GM21825 (cell line): Measurements from ENCODE around the gene ZFP92.
"Not testable (repeated sequence)": the region's sequence is repeated elsewhere in the genome, so short reads cannot be mapped to it uniquely, and the experiment has no call there.

Source experiments
- ATAC-seq: cut with Tn5 transposase; IDR thresholded peaks from one replicate; pipeline ENCODE4 v1.9.1; 2021; ENCODE audit warnings: mild to moderate bottlenecking, moderate library complexity; ENCODE audit not compliant: unreplicated experiment

Gene ZFP92

DNA sequence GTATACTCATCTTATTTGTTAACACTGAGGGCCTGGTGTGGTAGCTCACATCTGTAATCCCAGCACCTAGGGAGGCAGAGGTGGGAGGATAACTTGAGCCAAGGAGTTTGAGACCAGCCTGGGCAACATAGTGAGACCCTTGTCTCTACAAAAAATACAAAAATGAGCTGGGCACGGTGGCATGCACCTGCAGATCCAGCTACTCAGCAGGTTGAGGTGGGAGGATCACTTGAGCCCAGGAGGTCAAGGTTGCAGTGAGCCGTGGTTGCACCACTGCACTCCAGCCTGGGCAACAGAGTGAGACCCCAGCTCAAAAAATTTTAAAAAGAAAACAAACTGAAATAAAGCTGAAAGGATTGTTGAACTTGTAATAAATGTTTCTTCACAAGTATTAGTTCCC, 26.3 kb upstream of the ZFP92 start:
- not testable (repeated sequence) for ATAC-seq

DNA sequence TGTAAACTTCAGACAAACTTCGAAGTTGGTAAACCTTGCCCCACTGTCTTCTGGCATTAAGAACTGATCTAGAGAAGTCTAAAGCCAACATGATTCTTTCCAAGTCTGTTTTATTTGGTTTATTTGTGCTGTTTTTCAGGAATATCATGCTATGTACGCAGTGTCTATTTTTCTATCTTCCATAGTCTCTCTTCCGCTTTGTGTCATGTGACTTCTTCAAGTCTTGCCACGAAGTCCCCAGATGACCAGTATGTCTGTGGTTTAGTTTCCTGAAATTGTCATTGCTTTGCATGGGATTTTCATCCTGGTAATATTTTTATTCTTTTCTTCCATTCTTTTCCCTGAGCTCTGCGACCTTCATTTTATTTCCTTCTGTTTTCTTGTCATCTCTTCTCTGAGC, 25.2 kb upstream of the ZFP92 start:
- no peak for ATAC-seq

GRCh38 chrX:153387345-153387744, 23.9 kb upstream of the ZFP92 start:
- ATAC-seq = no peak

- ATAC-seq = no peak
Observed at GRCh38 chrX:153387987-153388721, 23.1 kb upstream of the ZFP92 start.

DNA sequence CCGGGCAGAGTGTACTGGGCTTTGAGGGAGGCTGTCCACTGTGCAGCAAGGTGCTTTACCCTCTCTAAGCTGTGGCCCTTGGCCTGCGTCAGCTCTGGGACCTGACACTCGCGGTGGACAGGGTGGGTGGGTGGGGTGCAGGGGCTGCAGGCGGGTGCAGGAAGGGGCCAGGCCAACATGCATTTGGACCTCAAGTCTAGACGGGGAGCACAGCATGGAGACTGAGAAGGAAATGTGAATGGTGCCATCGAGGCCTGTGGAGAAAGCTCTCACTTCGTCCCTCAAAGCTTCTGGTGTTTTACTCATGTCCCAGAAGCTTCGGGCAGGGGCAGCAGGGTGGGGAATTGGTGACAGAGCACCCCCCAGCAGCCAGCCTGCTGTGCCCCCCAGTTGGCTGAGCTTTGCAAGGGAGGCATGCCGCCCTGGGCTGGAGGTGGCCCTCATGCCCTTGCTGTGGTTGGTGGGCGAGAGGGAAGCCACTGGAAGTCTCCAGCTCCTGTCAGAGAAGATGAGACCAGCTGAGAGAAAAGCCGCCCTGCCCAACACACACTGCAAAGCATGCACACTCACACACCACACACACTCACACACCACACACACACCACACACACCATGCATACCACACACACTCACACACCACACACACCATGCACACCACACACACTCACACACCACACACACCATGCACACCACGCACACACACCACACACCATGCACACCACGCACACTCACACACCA, 22.4 kb upstream of the ZFP92 start:
- no peak for ATAC-seq

- ATAC-seq = not testable (repeated sequence)
Observed at GRCh38 chrX:153389460-153389768, 21.9 kb upstream of the ZFP92 start.

DNA sequence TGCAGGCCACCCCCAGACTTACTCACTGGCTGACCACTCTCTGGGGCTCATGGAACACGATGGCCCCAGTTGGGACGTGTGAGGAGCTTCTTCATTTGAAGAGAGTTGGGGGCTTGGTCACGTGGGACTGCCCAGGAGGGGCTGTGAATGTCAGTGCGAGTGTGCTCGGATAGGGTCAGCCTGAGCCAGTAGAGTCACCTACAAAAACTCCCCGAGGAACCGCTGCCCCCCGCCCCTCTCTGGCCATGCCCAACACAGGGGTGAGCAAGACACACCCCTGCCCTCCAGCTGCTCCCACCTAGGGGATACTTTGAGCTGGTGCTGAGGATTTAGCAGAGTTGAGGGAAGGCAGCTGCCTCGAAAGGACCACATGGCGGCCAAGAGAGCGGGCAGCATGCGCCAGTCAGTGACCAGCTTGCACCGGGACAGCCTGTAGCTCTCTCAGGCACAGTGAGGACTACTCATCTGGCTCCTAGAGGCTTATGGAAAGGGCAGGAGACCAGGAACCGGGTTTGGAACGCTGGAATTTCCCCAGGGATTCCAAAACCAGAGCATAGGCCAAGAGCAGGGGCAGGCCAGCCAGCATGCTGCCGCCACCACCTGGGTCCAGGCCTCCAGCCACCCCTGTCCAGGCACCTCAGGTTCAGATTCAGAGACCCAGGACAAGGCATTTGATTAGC, 18.5 kb upstream of the ZFP92 start:
- ATAC-seq = no peak

GRCh38 chrX:153394612-153395011, 16.7 kb upstream of the ZFP92 start:
- no peak for ATAC-seq

DNA sequence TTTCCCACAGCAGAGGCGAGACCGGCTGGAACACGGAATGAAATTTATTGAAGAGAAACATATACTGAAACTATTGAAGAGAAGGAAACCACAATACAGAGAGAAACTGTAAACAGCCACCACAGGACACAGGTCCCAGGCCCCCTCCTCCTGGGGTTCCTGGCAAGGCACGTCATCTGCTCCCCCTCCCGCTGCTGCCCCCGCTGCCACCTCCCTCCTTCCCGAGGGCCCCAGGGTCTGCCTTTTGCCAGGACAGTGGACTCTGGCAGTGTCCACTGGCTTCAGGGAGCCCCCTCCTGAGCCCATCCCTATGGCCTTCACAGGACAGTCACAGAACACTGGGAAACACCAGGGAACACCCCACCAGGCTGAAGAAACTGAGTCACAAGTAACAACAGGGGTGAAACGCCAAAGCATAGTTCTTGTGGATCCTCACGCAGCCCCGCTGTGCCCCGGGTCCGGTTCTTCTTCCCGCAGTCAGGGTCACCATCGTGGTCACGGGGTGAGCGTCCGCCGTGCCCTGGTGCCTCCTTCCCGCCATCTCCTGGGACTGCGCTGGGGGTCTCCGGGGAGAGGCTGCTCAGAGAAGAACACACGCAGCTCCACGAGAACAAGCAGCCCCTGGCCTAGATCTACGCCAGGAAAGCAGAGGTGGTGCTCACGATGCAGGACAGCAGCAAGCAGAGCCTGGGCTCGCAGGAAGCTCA, 15.5 kb upstream of the ZFP92 start:
- no peak for ATAC-seq

GRCh38 chrX:153396320-153397195, 14.7 kb upstream of the ZFP92 start:
- ATAC-seq = no peak

DNA sequence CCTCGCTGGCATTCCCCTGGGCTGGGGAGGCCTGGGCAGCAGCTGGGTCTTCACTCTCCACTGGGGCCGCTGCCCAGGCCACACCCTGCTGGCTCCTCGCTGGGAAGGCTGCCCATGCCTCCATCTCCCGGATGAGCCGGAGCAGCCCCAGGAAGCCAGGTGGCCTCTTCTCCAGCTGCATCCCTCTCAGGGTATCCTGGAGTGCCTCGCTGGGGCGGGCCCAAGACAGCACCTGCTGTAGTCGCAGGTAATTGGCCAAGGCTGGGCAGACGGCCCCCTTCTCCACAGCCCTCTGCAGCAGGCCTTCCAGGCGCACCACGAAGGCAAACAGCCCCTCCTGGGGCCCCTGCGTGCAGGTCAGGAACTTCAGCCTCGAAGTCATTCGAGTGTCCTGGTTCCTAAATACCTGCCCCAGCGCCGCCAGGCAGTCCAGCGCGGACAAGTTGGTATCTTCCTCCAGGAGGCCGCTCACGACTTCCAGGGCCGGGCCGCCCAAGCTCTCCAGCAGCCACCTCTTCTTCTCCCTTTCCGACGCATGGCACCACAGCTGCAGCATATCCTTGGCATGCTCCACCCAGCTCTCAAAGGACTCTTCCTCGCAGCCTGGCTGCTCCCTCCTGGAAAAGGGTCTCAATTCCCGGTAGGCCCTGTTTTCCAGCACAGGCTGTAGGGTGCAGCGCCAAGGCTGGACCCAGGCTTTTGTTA, 13.9 kb upstream of the ZFP92 start:
- no peak for ATAC-seq

GRCh38 chrX:153398275-153398960, 12.9 kb upstream of the ZFP92 start:
- ATAC-seq = no peak

DNA sequence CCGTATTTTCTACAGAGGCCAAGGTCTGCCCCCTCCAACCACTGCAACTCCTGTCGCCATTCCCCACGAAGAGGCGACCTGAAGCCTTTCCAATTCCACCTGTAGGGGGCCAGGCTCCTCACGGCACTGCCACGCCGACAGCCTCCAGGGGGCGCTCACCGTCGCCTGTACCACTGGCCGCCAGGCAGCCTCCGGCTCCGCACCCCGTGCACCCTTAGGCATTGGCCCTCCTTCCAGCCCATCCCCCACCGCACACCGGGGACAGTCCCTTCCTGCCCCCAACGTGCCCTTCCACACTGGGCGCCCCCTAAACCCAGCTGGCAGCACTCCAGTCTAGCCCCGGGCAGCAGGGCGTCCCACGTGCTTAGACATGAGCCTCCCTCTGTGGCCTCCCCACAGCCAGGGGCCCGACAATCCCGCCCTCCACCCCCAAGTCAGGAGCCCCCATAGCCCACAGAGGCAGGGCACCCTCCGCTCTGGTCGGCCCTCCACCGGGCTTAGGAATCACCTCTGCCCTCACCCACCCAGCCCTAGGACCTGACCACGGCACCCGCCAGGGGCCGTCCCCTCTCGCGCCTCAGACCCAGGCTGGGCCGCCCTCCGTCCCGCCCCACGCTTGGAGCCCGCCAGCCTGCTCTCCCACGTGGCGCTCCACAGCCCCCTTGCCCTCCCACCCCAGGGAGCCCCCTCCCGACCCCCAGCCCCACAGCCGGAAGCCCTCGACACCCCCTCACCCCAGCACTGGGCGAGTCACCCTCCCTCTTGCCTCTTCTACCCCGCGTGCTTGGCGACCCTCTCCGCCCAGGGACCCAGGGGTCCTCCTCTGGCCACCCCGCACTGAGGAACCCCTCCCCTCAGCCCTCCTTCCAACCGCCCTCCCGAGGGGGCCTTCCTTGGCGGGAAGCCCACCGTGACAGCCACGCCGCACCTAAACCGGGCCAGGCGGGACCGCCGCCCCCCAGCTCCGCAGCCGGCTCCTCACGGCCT, 10.8 kb upstream of the ZFP92 start:
- ATAC-seq = no peak

DNA sequence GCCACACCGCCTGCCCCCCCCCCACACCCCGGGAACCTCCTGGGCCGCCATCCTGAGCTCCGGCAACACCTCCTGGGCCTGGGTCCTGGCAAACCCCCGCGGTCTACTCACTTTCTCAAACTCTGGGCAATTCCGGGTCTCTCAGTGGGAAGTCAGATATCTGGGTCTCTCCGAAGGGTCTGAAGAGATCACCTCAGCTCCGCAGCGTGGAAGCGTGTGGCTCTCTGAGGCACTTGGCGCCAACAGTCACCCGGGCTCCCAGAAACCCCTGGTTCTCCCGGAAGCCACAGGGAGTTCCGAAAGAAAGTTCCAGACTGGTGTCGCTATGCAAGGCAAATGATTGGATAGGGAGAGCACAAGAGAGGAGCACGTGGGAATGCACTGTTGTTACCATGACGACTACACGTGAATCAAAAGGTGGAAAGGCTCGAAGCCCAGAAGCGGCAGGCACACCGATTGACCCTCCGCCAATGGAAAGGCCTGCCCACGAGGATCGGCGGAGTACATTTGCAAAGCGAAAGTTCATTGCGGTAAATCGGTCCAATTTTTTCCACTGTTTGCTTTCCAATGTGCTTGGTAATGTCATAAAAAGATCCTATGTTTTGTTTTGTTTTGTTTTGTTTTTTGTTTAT, 10.0 kb upstream of the ZFP92 start, which contains the start of gene PNMA6E:
Gene PNMA6E, minus strand, starts transcription at position 218 of the 632 bp plus-strand sequence. CDS start 2,501 bp downstream, outside the sequence.
- ATAC-seq = no peak

- not testable (repeated sequence) for ATAC-seq
Observed at GRCh38 chrX:153404333-153404732, 6.9 kb upstream of the ZFP92 start.

- no peak for ATAC-seq
Observed at GRCh38 chrX:153405426-153405825, 5.8 kb upstream of the ZFP92 start.

- ATAC-seq = no peak
Observed at GRCh38 chrX:153406011-153406410, 5.3 kb upstream of the ZFP92 start.
